A549 (cell line): ENCODE results near the gene CYP4V2. TPM values are rescaled to one million over a fixed set of nuclear protein-coding genes. Genes with fewer than 3 reads are reported as not detected.

Experiments
- ATAC-seq, 2 experiments: fragments of 200-7000 bp in 1 of 2; fragments of >200 bp in 1 of 2; cut with Nextera tagmentation in 1 of 2; cut with Tn5 transposase in 1 of 2; 3 replicates each; pipeline versions ENCODE4 v1.8.0 to v1.9.1; 2018 to 2020; ENCODE audit warnings: mild to moderate bottlenecking in 1 of 2, moderate library complexity in 1 of 2
- CTCF ChIA-PET: fragments of 300-600 bp; sonication (Branson Sonifier 250); formaldehyde crosslinking; extraction: SDS; loops from one replicate; lab custom pipeline; 2021; ENCODE audit warnings: antibody characterized with exemption, inconsistent platforms; lab: Yijun Ruan, JAX
- POLR2A ChIA-PET: fragments of 350-600 bp; formaldehyde crosslinking; extraction: SDS; loops from one replicate; lab custom pipeline; 2021; ENCODE audit warnings: antibody characterized with exemption, inconsistent platforms; lab: Yijun Ruan, JAX
- DNase-seq, 2 experiments: peaks; one replicate each; pipeline versions ENCODE4 v3.0.0 to v3.0.0-alpha.2; 2011 to 2016; ENCODE audit warnings: low read depth in 1 of 2, low spot score in 1 of 2
- FAIRE-seq: peaks from 2 replicates; lab custom pipeline; 2011; peaks lifted over from hg19 to GRCh38; lab: Jason Lieb, UNC
- H3K27ac ChIP-seq, 2 experiments: fragments of >200 bp; sonication (Bioruptor Twin); formaldehyde crosslinking; 3 replicates each; pipeline ENCODE4 v1.5.1; 2016 to 2017
- H3K4me1 ChIP-seq: fragments of >200 bp; sonication (Bioruptor Twin); formaldehyde crosslinking; 3 replicates; pipeline ENCODE4 v1.6.1; 2016
- H3K4me2 ChIP-seq: fragments of >200 bp; sonication (Bioruptor Twin); formaldehyde crosslinking; 3 replicates; pipeline ENCODE4 v1.6.1; 2016
- H3K4me3 ChIP-seq: fragments of >200 bp; sonication (Bioruptor Twin); formaldehyde crosslinking; 3 replicates; pipeline ENCODE4 v1.5.1; 2016
- H3K9me3 ChIP-seq: fragments of >200 bp; sonication (Bioruptor Twin); formaldehyde crosslinking; 3 replicates; pipeline ENCODE4 v1.6.1; 2016
- BCL3 ChIP-seq: fragments of >200 bp; sonication (Bioruptor Twin); formaldehyde crosslinking; IDR thresholded peaks from 3 replicates; pipeline ENCODE4 v1.6.1; 2016
- CBX8 ChIP-seq: fragments of 200-600 bp; sonication (generic); IDR thresholded peaks from 2 replicates; pipeline ENCODE4 v1.6.1; 2016
- CEBPB ChIP-seq, 2 experiments: fragments of >200 bp in 1 of 2; sonication (Bioruptor Twin) in 1 of 2; formaldehyde crosslinking in 1 of 2; IDR thresholded peaks; 2 replicates each; pipeline ENCODE4 v1.6.1; 2012 to 2016
- CHD2 ChIP-seq: fragments of 150-350 bp; IDR thresholded peaks from 2 replicates; pipeline ENCODE4 v1.6.1; 2014; ENCODE audit warnings: low read length; ENCODE audit not compliant: partially characterized antibody
- CHD4 ChIP-seq: fragments of 200-600 bp; sonication (generic); IDR thresholded peaks from 2 replicates; pipeline ENCODE4 v1.6.1; 2016; ENCODE audit warnings: antibody characterized with exemption, mild to moderate bottlenecking, borderline replicate concordance
- ELK1 ChIP-seq: fragments of 150-350 bp; IDR thresholded peaks from 2 replicates; pipeline ENCODE4 v1.6.1; 2014; ENCODE audit warnings: low read depth, mild to moderate bottlenecking, low read length
- FOXS1 ChIP-seq: fragments of 250-450 bp; sonication (Bioruptor Pico); IDR thresholded peaks from 2 replicates; pipeline ENCODE4 v1.5.0; 2020; ENCODE audit warnings: mild to moderate bottlenecking, moderate library complexity
- HDAC2 ChIP-seq: fragments of 200-600 bp; sonication (generic); IDR thresholded peaks from 2 replicates; pipeline ENCODE4 v1.6.1; 2016
- HES2 ChIP-seq: fragments of >200 bp; sonication (Bioruptor Twin); formaldehyde crosslinking; IDR thresholded peaks from 2 replicates; pipeline ENCODE4 v1.6.1; 2016
- HEYL ChIP-seq: fragments of 250-450 bp; sonication (Bioruptor Pico); IDR thresholded peaks from 2 replicates; pipeline ENCODE4 v1.8.0; 2021; ENCODE audit warnings: mild to moderate bottlenecking, moderate library complexity
- HMGXB4 ChIP-seq: fragments of 250-450 bp; sonication (Bioruptor Pico); IDR thresholded peaks from 2 replicates; pipeline ENCODE4 v1.5.0; 2021; ENCODE audit warnings: mild to moderate bottlenecking, moderate library complexity, borderline replicate concordance
- HOXA7 ChIP-seq: fragments of 250-450 bp; sonication (Bioruptor Pico); IDR thresholded peaks from 2 replicates; pipeline ENCODE4 v1.5.0; 2020; ENCODE audit warnings: mild to moderate bottlenecking, moderate library complexity
- JUN ChIP-seq, 2 experiments: fragments of >200 bp; sonication (Bioruptor Twin); formaldehyde crosslinking; IDR thresholded peaks; 2 replicates in 1 of 2; 3 replicates in 1 of 2; pipeline ENCODE4 v1.6.1; 2016 to 2017
- JUNB ChIP-seq: fragments of >200 bp; sonication (Bioruptor Twin); formaldehyde crosslinking; IDR thresholded peaks from 2 replicates; pipeline ENCODE4 v1.6.1; 2016
- MAZ ChIP-seq: fragments of 150-350 bp; IDR thresholded peaks from 2 replicates; pipeline ENCODE4 v1.6.1; 2014; ENCODE audit warnings: antibody characterized with exemption, low read depth, low read length, borderline replicate concordance
- MYC ChIP-seq: IDR thresholded peaks from 2 replicates; pipeline ENCODE4 v1.6.1; 2012; ENCODE audit warnings: mild to moderate bottlenecking, inconsistent platforms, low read length, improper control_type of control experiment, borderline replicate concordance
- NPAS2 ChIP-seq: fragments of 250-450 bp; sonication (Bioruptor Pico); IDR thresholded peaks from 2 replicates; pipeline ENCODE4 v1.8.0; 2022; ENCODE audit warnings: mild to moderate bottlenecking, moderate library complexity, borderline replicate concordance
- NR3C1 ChIP-seq: fragments of >200 bp; sonication (Bioruptor Twin); formaldehyde crosslinking; IDR thresholded peaks from 3 replicates; pipeline ENCODE4 v1.6.1; 2017
- PHF8 ChIP-seq: fragments of 200-600 bp; sonication (generic); IDR thresholded peaks from 2 replicates; pipeline ENCODE4 v1.6.1; 2016; ENCODE audit warnings: low read depth, mild to moderate bottlenecking, antibody characterized with exemption, moderate library complexity, borderline replicate concordance
- POLR2A ChIP-seq: IDR thresholded peaks from 2 replicates; pipeline ENCODE4 v1.6.1; 2012; ENCODE audit warnings: mild to moderate bottlenecking, low read length
- POLR2AphosphoS2 ChIP-seq: conservative IDR thresholded peaks from 2 replicates; pipeline ENCODE4 v1.6.1; 2012; ENCODE audit warnings: low read length, improper control_type of control experiment, inconsistent platforms
- RAD21 ChIP-seq, 2 experiments: fragments of >200 bp in 1 of 2; sonication (Bioruptor Twin) in 1 of 2; formaldehyde crosslinking in 1 of 2; IDR thresholded peaks in 1 of 2; conservative IDR thresholded peaks in 1 of 2; 2 replicates in 1 of 2; 3 replicates in 1 of 2; pipeline ENCODE4 v1.6.1; 2012 to 2018; ENCODE audit warnings: inconsistent platforms in 1 of 2
- RCOR1 ChIP-seq: fragments of 150-350 bp; IDR thresholded peaks from 2 replicates; pipeline ENCODE4 v1.6.1; 2014; ENCODE audit warnings: antibody characterized with exemption, low read length, low read depth
- SREBF2 ChIP-seq: fragments of 450-650 bp; IDR thresholded peaks from 2 replicates; pipeline ENCODE4 v1.6.1; 2014; ENCODE audit warnings: mild to moderate bottlenecking, moderate library complexity
- TFCP2L1 ChIP-seq: fragments of 250-450 bp; sonication (Bioruptor Pico); IDR thresholded peaks from 2 replicates; pipeline ENCODE4 v1.5.0; 2021; ENCODE audit warnings: mild to moderate bottlenecking
- TP53 ChIP-seq: fragments of 250-450 bp; sonication (Bioruptor Pico); IDR thresholded peaks from 2 replicates; pipeline ENCODE4 v1.5.0; 2021; ENCODE audit warnings: mild to moderate bottlenecking, moderate library complexity
- ZC3H11A ChIP-seq: fragments of 450-650 bp; IDR thresholded peaks from 2 replicates; pipeline ENCODE4 v1.6.1; 2014; ENCODE audit warnings: antibody characterized with exemption, mild to moderate bottlenecking
- ZFP36 ChIP-seq: fragments of 450-650 bp; IDR thresholded peaks from 2 replicates; pipeline ENCODE4 v1.6.1; 2014; ENCODE audit warnings: borderline replicate concordance; ENCODE audit not compliant: partially characterized antibody
- ZNF302 ChIP-seq: fragments of 250-450 bp; sonication (Bioruptor Pico); IDR thresholded peaks from 2 replicates; pipeline ENCODE4 v1.9.0; 2021; ENCODE audit warnings: inconsistent platforms, mild to moderate bottlenecking, moderate library complexity
- ZSCAN20 ChIP-seq: fragments of 250-450 bp; sonication (Bioruptor Pico); IDR thresholded peaks from 2 replicates; pipeline ENCODE4 v1.8.0; 2022; ENCODE audit warnings: mild to moderate bottlenecking, moderate library complexity
- WGBS: methylation state at CpG from one replicate; pipeline ENCODE4 v1.1.6; 2017; ENCODE audit errors: missing lambda C conversion rate; 5-methylcytosine and 5-hydroxymethylcytosine counted together
- polyA plus RNA-seq, 4 experiments: library from polyadenylated mRNA; depleted of rRNA in 3 of 4; stranded (reverse); fragments of >200 nt; fragmentation: RNase III in 1 of 4; extraction: RNeasy Plus Mini Kit Qiagen cat#74134 plus additional on column Dnase treatment in 1 of 4; gene quantifications; 2 replicates in 3 of 4; 3 replicates in 1 of 4; pipeline ENCODE4 v1.2.3, GENCODE V29; 2011 to 2017
- TF ChIP-seq, protein P1 (sequence below): IDR thresholded peaks from 2 replicates; pipeline ENCODE4 v1.6.1; 2012

The CYP4V2 gene
- polyA plus RNA-seq, 2 of the 4 experiments (the other 2 are of a cell fraction) = 3.0 to 5.0 TPM

- no peak overlapping the region for H3K4me2 ChIP-seq
- 79% methylated on average over 12 of the region's 13 CpGs for WGBS
- TF ChIP-seq ZNF302 (CRISPR knock-in tag) (no peak), ZSCAN20 (CRISPR knock-in tag) (no peak), TP53 (CRISPR knock-in tag) (no peak), HEYL (CRISPR knock-in tag) (no peak), CHD2 (no peak), ZC3H11A (no peak), NR3C1 (no peak), PHF8 (no peak), CEBPB (IDR thresholded peaks at IDR 0.05) (no peak), TFCP2L1 (CRISPR knock-in tag) (no peak), JUN (IDR thresholded peaks at IDR 0.05) (no peak), FOXS1 (CRISPR knock-in tag) (no peak), POLR2A (no peak), RCOR1 (no peak)
- ATAC-seq (no peak), FAIRE-seq (no peak), DNase-seq (no peak)
- ChIA-PET CTCF (no interaction called here), POLR2A (no interaction called here)
- H3K27ac ChIP-seq = no peak overlapping the region
- no peaks in the 10 kb centered on the region for H3K9me3 ChIP-seq
- no peak overlapping the region for H3K4me3 ChIP-seq
- no peaks in the 10 kb centered on the region for H3K4me1 ChIP-seq
Observed at GRCh38 chr4:186204686-186205085, 13.3 kb downstream of the CYP4V2 start.

DNA sequence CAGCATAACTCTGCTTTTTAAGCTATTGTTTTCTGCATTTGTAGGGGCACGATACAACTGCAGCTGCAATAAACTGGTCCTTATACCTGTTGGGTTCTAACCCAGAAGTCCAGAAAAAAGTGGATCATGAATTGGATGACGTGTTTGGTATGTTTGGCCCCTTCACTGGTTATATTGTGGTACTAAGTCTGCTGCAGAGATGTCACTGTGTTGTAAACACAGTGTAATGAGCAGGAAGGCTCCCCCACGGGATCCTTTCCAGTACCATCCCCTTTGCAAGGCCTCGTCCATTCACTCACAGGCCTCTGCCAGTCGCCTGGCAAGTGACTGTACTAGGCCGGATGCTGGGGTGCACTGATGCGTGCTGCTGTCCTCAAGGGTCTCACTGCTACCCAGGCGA, 13.8 kb downstream of the CYP4V2 start:
- no peak overlapping the region for H3K27ac ChIP-seq
- ATAC-seq = no peak
- POLR2A ChIA-PET = no interaction called here
- TF ChIP-seq MAZ (no peak), POLR2AphosphoS2 (no peak), ZFP36 (no peak), NPAS2 (CRISPR knock-in tag) (no peak)
- TF ChIP-seq, all 56 proteins: peak for 0
- Histone ChIP-seq H3K9me3 (no peaks in the 10 kb centered on the region), H3K4me2 (no peak overlapping the region), H3K4me3 (no peak overlapping the region), H3K4me1 (no peaks in the 10 kb centered on the region)
- DNase-seq (no peak), FAIRE-seq (no peak)
- CTCF ChIA-PET = no interaction called here
- WGBS = 74% methylated on average over 4 of the region's 8 CpGs

DNA sequence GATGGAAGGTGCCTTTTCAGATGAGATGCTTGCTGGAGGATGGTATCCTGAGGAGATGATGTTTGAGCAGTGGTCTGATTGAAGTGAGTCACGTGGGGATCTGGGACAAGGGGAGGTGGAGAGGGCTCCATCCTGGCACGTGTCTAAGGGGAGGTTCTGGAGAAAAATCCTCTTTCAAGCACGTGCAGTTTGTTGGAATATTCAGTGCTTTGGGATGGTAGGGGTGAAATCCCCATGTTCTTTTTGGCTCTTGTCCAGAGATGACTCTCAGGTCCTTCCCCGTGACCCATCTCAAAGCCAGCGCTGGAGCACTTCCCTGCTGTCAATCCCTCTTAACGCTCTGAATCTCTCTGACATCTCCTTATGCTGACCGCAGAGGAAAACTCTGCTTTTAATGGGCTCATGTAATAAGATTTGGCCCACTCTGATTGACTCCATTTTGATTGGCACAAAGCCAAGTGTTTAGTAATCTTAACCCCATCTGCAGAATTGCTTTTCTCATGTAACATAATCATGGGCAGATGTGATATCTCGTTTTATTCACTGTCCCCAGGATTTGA, 25.2 kb downstream of the CYP4V2 start:
- CTCF ChIA-PET = no interaction called here
- no peak for ATAC-seq
- H3K4me1 ChIP-seq = no peaks in the 10 kb centered on the region
- POLR2A ChIA-PET = no interaction called here
- WGBS = 39% methylated on average over 8 of the region's 8 CpGs
- H3K4me2 ChIP-seq = no peak overlapping the region
- H3K27ac ChIP-seq = no peak overlapping the region
- FAIRE-seq = no peak
- no peak for DNase-seq
- TF ChIP-seq ELK1 (no peak), HMGXB4 (no peak), RAD21 (conservative IDR thresholded peaks at IDR 0.05 in 1 of 2, IDR thresholded peaks at IDR 0.05 in 1 of 2) (no peak), BCL3 (no peak), NPAS2 (CRISPR knock-in tag) (no peak), CBX8 (no peak), ZNF302 (CRISPR knock-in tag) (no peak), HOXA7 (no peak), JUNB (no peak), HEYL (CRISPR knock-in tag) (no peak), HDAC2 (no peak), MYC (no peak), HES2 (no peak), CEBPB (IDR thresholded peaks at IDR 0.05) (no peak), CHD4 (no peak), POLR2A (no peak), SREBF2 (no peak), NR3C1 (no peak)
- TF ChIP-seq, protein P1, sequence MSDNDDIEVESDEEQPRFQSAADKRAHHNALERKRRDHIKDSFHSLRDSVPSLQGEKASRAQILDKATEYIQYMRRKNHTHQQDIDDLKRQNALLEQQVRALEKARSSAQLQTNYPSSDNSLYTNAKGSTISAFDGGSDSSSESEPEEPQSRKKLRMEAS = no peak
- H3K4me3 ChIP-seq = no peak overlapping the region
- no peaks in the 10 kb centered on the region for H3K9me3 ChIP-seq
